GM23248 (cell line): ENCODE data around the gene ASS1.

Experiments used
- EZH2 ChIP-seq: fragments of 200-600 bp; sonication (generic); IDR thresholded peaks from 2 replicates; pipeline ENCODE4 v1.6.1; 2018; ENCODE audit warnings: antibody characterized with exemption, mild to moderate bottlenecking; ENCODE audit not compliant: insufficient read depth, poor library complexity, severe bottlenecking
- EZH2phosphoT487 ChIP-seq: fragments of 200-600 bp; sonication (generic); IDR thresholded peaks from 2 replicates; pipeline ENCODE4 v1.6.1; 2018; ENCODE audit warnings: antibody characterized with exemption, moderate library complexity, mild to moderate bottlenecking, low read depth; ENCODE audit not compliant: insufficient read depth

DNA sequence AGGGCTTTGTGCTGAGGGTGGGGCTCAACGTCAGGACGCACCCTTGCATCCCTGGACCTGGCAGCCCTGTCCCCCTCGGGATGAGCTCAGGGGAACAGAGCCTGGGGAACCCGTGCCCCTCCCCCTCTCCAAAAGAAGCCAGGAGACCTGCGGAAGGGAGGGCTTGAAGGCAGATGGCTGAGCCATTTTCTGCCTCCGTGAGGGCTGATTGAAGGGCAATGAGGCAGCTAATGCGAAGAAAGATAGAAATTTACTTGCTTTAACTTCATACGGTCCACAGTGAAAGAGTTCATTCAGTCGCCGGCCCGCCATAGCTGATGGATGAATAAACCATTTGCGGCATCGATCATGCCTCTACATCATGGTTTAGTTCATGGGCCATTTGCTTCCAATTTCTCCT lies 28.8 kb downstream of the ASS1 start:
- TF ChIP-seq EZH2, result no peak
- TF ChIP-seq EZH2phosphoT487, result no peak
